Right forelimb (tissue), 1 donor: ENCODE results near the gene MAP7.
"Not testable (repeated sequence)": the region's sequence is repeated elsewhere in the genome, so short reads cannot be mapped to it uniquely, and the experiment has no call there.

Experiments
- DNase-seq: peaks from one replicate; pipeline ENCODE4 v3.0.0-alpha.2; 2018

The MAP7 gene

DNA sequence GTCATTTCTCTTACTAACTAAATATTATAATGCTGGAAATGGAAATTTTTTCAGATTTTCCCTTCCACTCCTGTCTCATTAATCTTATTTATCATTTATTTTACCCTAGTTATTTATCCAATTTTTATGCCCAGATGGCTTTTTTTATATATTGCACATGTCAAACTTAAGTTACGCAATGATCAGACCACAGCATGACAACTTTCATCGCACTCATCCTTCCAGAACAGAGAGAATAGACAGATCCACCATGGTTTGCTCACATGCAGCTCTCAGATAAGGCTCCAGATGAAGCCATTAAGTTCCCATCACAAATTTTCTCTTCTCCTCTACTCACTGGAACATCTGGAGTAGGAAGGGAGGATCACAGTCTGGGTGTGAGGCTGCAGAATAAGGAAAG, 48.7 kb downstream of the MAP7 start:
- no peak for DNase-seq

DNA sequence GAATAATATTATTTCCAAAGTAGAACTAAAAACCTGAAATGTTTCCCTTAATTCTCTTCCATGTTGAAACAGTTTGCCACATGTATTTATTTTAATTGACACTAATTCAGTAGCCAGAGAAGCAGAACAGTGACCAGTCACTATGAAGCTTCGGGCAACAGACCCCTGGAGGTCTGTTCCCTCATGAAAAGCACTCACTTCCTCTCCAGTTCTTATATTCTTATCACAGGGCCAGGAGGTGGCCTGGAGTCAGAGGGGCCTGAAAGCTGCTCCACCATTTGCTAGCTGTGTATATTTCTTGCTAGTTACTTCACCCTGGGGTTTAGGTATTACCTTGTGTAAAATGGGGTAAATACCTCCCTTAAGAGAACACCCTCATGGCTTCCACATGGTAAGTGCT, 49.1 kb downstream of the MAP7 start:
- no peak for DNase-seq

DNA sequence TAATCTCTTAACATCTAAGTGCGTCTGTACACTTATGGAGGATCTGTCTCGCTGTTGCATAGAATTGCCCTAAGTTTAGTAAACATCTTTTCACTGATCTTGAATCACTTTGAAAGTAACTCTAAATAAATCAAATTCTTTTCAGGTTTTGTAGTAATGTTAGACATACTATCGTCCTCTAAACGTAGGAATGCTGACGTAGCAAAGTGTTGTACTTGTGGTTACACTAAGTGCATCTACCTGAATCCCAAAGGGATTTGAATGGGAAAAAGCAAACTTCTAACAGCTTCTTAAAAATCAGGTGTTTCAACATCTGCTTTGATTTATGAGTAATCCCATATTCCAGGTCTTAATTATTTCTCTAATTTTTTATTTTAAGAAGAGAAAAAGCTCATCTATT, 49.8 kb downstream of the MAP7 start:
- DNase-seq, result no peak

DNA sequence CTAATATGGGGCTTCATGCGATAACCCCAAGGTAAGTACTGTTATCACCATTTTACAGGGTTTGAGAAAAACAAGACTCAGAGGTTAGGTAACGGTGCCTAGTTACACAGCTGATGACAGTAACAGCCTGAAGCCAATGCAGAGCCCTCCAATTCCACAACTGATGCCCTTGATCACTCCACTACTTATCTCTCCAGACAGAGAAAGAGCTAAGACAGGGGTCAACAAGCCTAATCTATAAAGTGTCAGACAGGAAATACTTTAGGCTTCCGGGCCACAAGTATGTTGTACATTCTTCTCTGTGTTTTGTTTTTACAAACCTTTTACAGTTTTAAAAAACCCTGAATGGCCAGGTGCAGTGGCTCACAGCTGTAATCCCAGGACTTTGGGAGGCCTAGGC, 50.9 kb downstream of the MAP7 start:
- no peak for DNase-seq

DNA sequence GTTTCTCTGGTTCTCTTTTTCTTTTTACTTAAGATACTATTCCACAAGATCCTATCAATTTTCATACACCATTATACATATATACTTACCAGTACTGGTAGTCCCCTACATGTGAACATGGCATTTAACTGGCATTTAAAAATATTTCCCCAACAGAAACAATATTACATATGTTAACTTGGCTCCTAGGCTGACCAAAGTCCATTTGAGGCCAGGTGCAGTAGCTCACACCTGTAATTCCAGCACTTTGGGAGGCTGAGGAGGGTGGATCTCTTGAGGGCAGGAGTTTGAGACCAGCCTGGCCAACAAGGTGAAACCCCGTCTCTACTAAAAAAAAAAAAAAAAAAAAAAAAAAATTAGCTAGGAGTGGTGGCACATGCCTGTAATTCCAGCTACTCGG, 53.8 kb downstream of the MAP7 start:
- DNase-seq, result not testable (repeated sequence)

DNA sequence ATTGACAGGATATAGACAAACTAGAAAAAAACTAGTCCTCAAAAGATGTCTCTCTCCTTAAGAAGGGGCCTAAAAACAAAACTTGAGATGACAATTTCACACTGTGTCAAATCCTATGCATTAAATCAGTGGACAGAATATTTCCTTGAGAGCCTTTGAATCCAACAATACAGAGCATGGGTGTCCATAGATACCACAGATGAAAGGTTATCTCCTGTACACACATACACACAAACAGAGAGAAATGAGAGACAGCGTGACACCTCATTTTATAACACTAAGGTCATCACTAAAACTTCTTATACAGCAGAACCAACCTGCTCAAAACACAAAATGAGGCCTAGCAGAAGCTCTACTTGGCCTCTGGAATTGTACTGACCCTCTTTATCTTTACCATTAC, 55.5 kb downstream of the MAP7 start:
- no peak for DNase-seq

DNA sequence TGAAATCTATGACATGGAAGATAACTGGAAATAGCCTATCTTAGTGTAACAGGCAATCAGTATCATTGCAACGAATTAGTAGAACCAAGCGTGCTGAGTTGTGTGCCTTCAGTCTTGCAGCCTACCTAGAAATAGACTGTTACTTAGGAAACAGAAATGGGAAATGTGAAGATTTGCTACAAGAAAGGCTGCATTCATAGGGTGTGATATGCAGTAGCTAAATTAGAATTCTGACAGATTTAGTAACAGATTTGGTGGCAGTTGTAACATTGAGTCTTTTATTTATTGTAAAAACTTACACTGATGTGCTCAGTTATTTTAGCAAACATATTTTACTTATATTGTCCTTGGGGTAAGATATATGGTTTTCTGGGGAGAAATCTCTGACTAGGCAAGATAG, 56.2 kb downstream of the MAP7 start:
- DNase-seq, result no peak

DNA sequence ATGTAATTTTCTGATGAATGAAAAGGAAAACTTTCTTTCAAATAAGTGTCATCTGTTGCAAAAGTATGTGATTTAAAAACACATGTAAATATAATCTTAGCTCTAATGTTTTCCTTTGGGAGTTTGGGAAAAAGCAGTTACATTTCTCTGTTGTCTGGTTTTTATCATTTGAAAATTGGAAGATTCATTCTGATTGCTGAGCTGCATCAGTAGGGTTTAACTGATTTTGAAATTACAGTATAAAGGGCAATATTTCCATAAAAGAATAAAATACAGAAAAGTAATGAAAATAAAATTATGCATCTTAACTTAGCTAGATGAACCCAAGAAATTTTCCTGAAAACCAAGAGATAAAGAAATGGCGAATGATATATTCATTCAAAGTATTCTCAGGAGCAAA, 57.8 kb downstream of the MAP7 start:
- DNase-seq, result no peak

DNA sequence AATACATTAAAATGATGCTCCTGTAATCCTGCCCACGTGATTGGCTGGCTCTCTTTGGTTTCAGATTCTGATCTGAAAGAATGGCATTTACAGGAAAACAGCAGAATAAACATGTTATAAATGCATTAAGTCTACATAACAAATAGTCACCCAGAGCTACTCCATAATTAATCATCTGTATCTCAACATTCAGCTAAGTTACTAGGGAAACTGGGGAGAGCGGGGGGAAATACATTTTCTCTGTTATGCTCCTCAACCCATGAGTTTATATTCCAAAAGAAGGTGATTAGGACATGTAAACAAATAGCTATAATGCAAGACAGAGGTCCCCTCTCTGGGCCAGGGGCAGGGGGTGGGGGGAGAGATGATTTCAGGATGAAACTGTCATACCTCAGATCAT, 58.5 kb downstream of the MAP7 start:
- DNase-seq, result no peak

DNA sequence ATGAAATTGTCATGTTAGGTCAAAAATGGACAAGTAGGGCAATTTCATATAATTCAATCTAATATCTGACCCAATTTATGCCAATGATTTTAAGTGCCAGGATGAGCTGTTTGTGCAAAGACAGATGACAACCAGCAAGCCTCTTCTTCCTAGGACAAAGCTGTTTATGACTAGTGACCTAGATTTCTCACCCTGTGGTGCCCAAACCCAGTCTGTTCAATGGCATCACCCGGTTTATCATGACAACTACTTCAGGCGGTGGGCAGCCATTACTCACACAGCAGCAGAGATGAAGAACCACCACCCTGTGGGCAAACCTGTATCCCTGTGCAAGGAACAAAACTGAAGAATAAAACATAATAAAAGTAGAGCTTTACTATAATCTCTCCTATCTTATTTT, 59.0 kb downstream of the MAP7 start:
- DNase-seq, result no peak

DNA sequence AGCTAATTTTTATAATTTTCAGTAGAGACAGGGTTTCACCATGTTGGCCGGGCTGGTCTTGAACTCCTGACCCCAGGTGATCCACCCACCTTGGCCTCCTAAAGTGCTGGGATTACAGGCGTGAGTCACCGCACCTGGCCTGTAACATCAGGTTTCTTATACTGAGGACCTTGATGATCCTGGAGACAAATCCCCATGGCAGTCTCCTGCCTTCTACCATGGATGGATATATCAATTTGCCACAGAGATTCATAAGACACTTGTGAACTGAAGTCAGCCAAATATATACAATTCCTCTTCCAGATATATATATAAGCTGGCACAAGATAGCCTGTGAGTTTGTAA, 60.6 kb downstream of the MAP7 start:
- DNase-seq, result not testable (repeated sequence)

DNA sequence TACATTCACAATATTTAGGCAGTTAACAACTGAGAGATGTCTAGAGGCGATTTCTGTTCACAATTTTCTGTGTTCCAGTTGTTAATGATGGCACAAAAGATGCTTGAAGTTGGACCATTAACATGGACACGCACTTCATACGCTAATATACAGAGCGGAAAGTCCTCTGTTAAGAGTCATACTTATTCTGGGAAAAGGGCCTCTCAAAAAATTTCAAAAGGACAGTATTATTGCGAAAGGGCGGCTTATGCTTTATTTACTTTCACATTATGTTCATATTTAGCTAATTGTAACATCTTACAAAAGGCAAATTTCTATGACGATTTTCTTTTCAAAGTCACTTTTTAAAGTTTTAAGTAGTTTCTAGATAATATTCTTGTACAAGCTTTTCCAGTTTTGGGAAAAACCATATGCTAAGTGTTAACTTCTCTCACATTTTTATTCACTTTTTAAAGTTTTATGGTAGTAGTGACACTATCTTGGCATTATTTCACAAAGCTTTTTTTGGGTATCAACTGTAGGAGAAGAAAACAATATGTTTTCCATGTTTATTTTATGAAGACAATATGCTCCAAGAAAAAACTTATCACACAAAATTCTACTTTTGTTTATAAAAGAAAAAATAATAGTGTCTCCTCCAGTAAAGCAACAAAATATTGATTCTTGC, 62.3 kb downstream of the MAP7 start:
- DNase-seq, result no peak

DNA sequence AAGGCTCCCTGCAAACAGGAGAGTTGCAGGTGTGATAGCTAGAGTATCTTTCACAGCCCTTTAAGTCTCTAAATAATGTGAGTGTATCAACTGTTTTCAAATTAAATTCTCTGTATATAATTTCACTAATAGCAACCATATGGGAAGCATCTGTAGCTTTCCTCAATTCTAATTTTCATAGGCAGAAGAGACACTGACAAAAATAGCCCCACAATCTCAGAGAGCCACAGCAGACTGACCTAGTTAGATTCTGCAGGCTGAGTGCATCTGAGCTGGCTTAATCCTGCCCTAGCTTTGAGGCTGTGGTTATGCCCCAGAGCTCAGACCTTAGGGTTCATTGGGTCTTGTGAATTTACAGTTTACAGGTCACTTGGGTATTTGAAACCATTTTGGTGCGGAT, 63.9 kb downstream of the MAP7 start:
- DNase-seq, result no peak

DNA sequence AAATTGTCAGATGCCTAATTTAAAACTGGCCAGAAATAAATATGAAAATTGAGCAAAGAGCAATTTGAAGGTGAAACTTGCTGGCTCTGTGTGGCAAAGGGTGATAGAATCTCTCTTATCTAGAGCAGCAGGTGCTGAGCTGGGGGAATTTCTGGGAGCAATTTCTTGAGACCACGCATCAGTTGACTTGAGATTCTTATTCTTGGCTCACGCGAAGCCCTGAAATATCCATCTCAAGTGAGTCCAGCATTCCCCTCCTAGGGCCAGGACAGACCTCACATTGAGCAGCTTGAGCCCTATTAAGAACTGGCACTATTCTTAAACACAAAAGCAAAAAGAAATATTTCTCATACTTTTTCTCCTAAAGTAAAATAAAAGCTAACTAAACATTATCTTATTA, 66.3 kb downstream of the MAP7 start:
- no peak for DNase-seq

DNA sequence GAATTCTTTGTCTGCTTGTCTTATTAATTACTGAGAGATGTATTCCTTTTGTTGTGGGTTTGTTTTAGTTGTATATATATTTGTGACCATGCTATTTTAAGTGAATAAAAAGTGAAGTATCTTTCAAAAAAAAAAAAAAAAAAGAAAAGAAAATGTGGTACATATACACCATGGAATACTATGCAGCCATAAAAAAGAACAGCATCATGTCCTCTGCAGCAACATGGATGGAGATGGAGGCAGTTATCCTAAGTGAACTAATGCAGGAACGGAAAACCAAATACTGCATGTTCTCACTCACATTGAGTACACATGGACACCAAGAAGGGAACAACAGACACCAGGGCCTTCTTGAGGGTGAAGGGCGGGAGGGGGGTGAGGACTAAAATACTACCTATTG, 67.2 kb downstream of the MAP7 start:
- DNase-seq, result not testable (repeated sequence)

DNA sequence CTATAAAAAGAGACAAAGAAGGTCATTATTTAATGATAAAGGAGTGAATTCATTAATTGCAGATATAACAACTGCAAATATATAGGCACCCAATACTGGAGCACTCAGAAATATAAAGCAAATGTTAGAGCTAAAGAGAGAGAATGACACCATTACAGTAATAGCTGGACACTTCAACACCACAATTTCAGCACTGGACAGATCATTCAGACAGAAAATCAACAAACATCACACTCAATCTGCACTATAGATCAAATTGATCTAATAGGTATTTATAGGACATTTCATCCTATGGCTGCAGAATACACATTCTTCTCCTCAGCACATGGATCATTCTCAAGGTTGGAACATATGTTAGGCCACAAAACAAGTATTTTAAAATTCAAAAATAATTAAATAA, 72.7 kb downstream of the MAP7 start:
- DNase-seq, result no peak

DNA sequence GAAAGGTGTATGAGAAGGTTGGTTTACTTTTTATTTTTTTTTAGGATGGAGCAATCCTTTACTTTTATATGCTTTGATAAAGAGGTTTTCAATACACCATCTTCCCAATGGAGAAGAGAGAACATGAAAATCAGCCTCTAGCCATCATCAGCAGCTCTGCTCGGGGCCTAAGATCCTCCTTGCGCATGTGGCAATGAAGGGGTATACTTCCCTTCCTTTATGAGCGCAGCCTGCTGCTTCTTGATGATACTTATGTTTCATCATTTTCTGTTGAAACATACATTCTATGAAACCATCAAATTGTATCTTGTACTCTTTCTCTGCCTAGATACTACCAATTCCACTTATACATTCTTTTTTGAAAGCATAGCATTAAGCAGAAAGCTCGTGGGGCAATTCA, 74.5 kb downstream of the MAP7 start:
- DNase-seq, result no peak

DNA sequence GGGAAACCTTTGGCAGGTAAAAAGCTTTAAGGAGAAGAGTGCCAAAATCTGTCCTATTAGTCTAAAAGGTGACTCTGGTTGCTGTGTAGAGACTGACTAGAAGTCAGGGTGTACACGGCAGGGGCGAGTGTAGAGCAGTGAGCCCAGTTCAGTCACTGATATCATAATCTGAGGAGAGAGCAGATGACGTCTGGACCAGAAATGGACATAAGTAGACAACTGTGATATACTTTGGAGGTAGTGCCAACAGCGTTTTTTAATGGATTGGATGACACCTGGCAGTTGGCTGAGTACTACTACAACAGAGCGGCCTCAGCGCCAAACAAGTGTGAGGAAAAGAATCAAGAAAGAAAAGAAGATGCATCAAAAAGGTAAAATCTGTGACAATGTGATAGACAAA, 76.0 kb downstream of the MAP7 start:
- DNase-seq, result no peak

DNA sequence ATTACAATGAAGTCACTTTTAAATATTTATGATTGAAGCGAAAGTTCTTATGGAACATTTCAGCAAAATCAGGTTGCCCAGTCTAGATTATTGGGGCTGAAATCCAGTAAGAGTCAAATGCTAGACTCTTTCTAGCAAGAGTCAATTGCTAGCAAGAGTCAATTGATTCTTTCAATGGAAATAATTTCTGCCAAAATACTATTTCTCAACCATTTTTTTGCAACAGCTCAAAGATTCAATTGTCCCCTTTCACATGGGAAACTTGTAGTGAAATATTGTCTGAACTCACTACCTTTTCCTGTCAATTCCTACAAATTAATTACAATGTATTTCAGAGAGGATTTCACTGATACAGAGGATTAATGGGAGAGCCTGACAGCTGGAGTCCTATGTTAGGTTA, 78.3 kb downstream of the MAP7 start:
- DNase-seq, result no peak

DNA sequence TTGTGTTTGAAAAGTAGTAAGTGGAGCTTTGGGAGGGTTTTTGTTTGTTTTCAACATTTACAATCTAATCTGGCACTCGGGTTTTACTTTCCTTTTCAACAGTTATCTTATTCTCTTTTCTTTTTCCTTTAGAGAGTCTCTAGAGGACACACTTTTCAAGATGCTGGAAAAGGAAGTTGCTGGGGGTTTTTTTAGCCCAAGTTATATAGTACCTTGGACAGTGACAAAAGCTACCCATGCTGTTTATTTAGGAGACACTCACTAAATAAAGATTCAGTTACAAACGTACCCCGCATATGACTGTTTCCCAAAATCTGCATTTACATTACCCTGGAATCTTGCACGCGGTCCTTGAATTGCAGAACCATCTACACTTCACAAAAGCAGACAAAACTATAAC, 78.8 kb downstream of the MAP7 start:
- DNase-seq, result no peak

DNA sequence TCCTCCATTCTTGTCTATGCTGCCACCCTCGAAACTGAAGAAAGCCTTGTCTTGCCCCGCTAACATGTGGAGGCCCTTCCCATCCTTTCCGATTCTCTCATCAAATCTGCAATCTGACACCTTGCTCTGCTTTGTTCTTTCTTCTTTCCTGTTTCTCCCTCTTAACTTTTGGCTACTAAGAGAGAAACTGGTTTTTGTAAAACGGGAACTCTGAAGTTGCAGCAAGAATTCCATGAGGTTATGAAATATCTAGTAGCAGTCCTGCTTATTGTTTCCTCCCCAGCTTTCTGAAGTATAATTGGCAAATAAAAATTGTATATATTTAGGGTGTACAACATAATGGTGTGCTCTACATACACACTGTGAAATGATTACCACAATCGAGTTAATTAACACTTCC, 80.2 kb downstream of the MAP7 start:
- no peak for DNase-seq

DNA sequence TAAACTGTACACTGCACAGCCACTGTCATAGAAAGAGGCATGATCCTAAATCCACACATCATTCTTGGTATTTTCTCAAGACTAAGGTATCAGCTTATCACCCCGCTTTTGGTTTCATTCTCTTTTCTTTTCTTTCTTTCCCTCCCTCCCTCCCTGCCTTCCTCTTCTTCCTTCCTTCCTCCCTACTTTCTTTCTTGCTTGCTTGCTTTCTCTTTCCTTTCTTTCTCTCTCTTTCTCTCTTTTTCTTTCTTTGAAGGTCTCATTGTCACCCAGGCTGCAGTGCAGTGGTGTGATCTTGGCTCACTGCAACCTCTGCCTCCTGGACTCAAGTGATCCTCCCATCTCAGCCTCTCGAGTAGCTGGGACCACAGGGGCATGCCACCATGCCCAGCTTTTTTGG, 81.1 kb downstream of the MAP7 start:
- no peak for DNase-seq

DNA sequence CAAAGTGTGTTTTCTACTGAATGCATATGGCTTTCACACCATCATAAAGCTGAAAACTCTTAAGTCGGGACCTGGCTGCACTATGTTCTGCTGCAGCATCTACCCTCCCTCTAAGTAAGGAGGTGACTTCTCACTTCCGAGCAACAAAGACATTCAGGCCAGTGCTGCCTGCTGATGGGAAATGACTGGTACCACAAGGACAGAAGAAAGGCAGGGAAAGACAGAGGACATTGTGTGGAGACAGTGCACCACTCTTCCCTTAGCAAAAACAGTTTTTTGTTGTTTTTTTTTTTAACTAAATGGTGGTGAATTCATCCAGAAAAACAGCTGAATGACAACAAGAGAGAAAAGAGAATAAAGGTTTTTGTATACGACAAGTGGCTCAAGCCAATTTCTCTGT, 81.5 kb downstream of the MAP7 start:
- no peak for DNase-seq

DNA sequence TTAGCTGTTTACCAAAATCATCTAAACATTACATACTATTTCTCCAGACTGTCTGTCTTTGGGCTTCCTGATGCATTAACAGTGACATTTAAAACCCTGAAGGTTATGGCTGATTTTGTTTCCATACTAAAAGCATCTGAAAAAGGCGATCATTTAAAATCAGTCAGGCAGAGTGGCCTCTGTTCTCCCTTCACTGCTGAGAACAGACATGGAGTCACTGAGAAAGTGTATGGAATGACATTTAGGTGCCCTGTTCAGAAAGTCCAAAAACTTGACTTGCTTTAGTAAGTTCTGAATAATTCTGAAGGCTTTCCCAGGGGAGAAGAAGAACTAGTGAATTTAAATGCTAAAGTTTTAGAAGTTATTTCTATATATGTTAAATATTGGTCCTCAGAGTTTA, 83.0 kb downstream of the MAP7 start:
- DNase-seq, result no peak

DNA sequence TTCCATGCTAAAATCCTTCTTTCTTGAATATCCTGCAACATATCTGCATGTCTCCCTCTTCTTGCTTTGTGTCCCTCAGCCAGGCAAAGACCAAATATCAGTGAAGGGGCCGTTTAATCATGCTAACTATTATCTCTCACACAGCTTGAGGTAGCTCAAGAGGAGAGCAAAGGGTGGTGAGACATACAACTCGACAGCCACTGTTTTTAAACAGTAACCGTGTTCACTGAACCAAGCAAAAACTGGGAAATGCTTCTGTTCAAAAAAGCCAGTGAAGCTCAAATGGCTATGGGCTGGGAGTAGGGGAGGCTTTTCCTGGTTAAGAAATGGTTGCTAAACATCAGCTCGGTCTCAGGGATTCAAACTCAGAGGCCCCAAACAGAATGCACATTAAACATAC, 83.4 kb downstream of the MAP7 start:
- DNase-seq, result no peak

DNA sequence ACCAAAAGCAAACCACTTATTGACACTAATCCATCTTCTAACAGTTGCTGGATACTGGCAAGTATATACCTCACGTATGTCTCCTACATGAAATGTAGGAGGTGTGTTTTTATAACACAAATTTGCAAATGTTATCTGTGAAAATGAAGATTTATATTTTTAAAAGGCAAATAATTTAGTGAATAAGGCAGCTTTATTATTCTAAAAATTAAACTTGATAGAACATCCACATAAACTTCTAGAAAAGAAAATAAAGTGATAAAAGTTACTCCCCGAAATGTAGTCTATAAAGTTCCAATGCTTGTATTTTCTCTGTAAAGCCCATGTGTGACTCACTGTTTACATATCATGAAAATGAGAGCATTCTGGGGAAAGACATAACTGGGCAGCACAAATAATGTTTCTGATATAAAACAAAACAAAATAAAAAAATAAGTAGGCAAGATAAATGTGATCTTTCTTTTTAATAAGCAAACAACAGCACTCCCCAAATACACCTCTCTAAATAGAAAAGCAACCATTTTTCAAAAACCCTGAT, 84.4 kb downstream of the MAP7 start:
- no peak for DNase-seq
